ENCODE results near the gene RNASE13.

The RNASE13 gene

GRCh38 chr14:21034707-21035106, at the start of gene RNASE13:
TSS of gene RNASE13 (minus strand) at chr14:21034807. CDS start at chr14:21034288, 519 bp downstream.
- no peak for FAIRE-seq
- no peak for TF ChIP-seq POLR2A (IDR thresholded peaks at IDR 0.05; ENCODE audit: low read depth, low read length)
- no peak for DNase-seq (ENCODE audit: insufficient read length, low spot score)

GRCh38 chr14:21084396-21084795, 49.8 kb upstream of the RNASE13 start:
- TF ChIP-seq POLR2A (IDR thresholded peaks at IDR 0.05; ENCODE audit: low read depth, low read length) = no peak
- FAIRE-seq (no peak), DNase-seq (ENCODE audit: insufficient read length, low spot score) (no peak)

GRCh38 chr14:21083565-21084325, 49.1 kb upstream of the RNASE13 start:
- FAIRE-seq = no peak
- no peak for TF ChIP-seq POLR2A (IDR thresholded peaks at IDR 0.05; ENCODE audit: low read depth, low read length)

GRCh38 chr14:21081521-21082142, 47.0 kb upstream of the RNASE13 start:
- DNase-seq (ENCODE audit: insufficient read length, low spot score) (no peak), FAIRE-seq (no peak)
- TF ChIP-seq POLR2A (IDR thresholded peaks at IDR 0.05; ENCODE audit: low read depth, low read length) = no peak

More at GRCh38 chr14:21083565-21084325, 49.1 kb upstream of the RNASE13 start:
- DNase-seq (ENCODE audit: insufficient read length, low spot score) = no peak

GRCh38 chr14:21078726-21079125, 44.1 kb upstream of the RNASE13 start:
- no peak for FAIRE-seq
- TF ChIP-seq POLR2A (IDR thresholded peaks at IDR 0.05; ENCODE audit: low read depth, low read length) = no peak
- DNase-seq (ENCODE audit: insufficient read length, low spot score) = no peak

- no peak for DNase-seq (ENCODE audit: insufficient read length, low spot score)
- TF ChIP-seq POLR2A (IDR thresholded peaks at IDR 0.05; ENCODE audit: low read depth, low read length) = no peak
- FAIRE-seq = no peak
These were observed 43.7 kb upstream of the RNASE13 start for GRCh38 chr14:21078287-21078686.

- DNase-seq (ENCODE audit: insufficient read length, low spot score) = no peak
- no peak for FAIRE-seq
- no peak for TF ChIP-seq POLR2A (IDR thresholded peaks at IDR 0.05; ENCODE audit: low read depth, low read length)
These were observed 43.1 kb upstream of the RNASE13 start for GRCh38 chr14:21077672-21078071.

GRCh38 chr14:21075719-21076437, 41.3 kb upstream of the RNASE13 start:
- no peak for TF ChIP-seq POLR2A (IDR thresholded peaks at IDR 0.05; ENCODE audit: low read depth, low read length)
- FAIRE-seq = no peak
- DNase-seq (ENCODE audit: insufficient read length, low spot score) = no peak

GRCh38 chr14:21074398-21075272, 40.0 kb upstream of the RNASE13 start:
- DNase-seq (ENCODE audit: insufficient read length, low spot score) (no peak), FAIRE-seq (no peak)
- no peak for TF ChIP-seq POLR2A (IDR thresholded peaks at IDR 0.05; ENCODE audit: low read depth, low read length)

GRCh38 chr14:21073921-21074320, 39.3 kb upstream of the RNASE13 start:
- FAIRE-seq (no peak), DNase-seq (ENCODE audit: insufficient read length, low spot score) (no peak)
- no peak for TF ChIP-seq POLR2A (IDR thresholded peaks at IDR 0.05; ENCODE audit: low read depth, low read length)

GRCh38 chr14:21072781-21073339, 38.3 kb upstream of the RNASE13 start:
- FAIRE-seq (no peak), DNase-seq (ENCODE audit: insufficient read length, low spot score) (no peak)
- TF ChIP-seq POLR2A (IDR thresholded peaks at IDR 0.05; ENCODE audit: low read depth, low read length) = no peak

- no peak for TF ChIP-seq POLR2A (IDR thresholded peaks at IDR 0.05; ENCODE audit: low read depth, low read length)
- DNase-seq (ENCODE audit: insufficient read length, low spot score) (no peak), FAIRE-seq (no peak)
These were observed 37.4 kb upstream of the RNASE13 start for GRCh38 chr14:21072031-21072473.

All from H54 (cell line).